T-cell (primary cell): Measurements from ENCODE around the gene LAMC3. TPM values are rescaled to one million over a fixed set of nuclear protein-coding genes. Genes with fewer than 3 reads are reported as not detected.
A peak's percentile ranks its signal among the peaks of the same experiment; 100 is the strongest.

Experiments used
- ATAC-seq, 4 experiments: fragments of 200-7000 bp in 3 of 4; fragments of 150-1000 bp in 1 of 4; cut with Tn5 transposase; replicated peaks in 1 of 4; 1 replicate in 3 of 4; 2 replicates in 1 of 4; pipeline ENCODE4 v1.10.0; 2021; ENCODE audit warnings: moderate library complexity in 3 of 4, mild to moderate bottlenecking in 2 of 4, moderate number of reproducible peaks in 1 of 4
- CTCF ChIA-PET, 2 donors: fragments of 300-600 bp; sonication (Branson Sonifier 250); formaldehyde crosslinking; loops; one replicate each; lab custom pipeline; 2022; ENCODE audit warnings: antibody characterized with exemption in 2 of 2; lab: Charles Lee
- POLR2A ChIA-PET, 2 donors: fragments of 300-600 bp; sonication (Branson Sonifier 250); formaldehyde crosslinking; loops; one replicate each; lab custom pipeline; 2022; ENCODE audit warnings: antibody characterized with exemption in 2 of 2; lab: Charles Lee
- DNase-seq, 35 experiments: peaks; one replicate each; pipeline versions ENCODE4 v3.0.0 to v3.0.0-alpha.2; 2013 to 2023
- H3K27ac ChIP-seq: one replicate; pipeline ENCODE4 v1.5.1; 2013; ENCODE audit warnings: low read length
- H3K27me3 ChIP-seq, 2 experiments: replicated peaks in 1 of 2; 1 replicate in 1 of 2; 2 replicates in 1 of 2; pipeline versions ENCODE4 v1.6.1 to v1.7.0; 2013; ENCODE audit warnings: low read length in 1 of 2, mixed read lengths in 1 of 2; ENCODE audit not compliant: control insufficient read depth in 2 of 2, insufficient read depth in 2 of 2; ENCODE audit errors: extremely low read depth in 1 of 2
- H3K36me3 ChIP-seq, 2 donors: 1 replicate in 1 of 2; 2 replicates in 1 of 2; pipeline versions ENCODE4 v1.6.1 to v1.7.0; 2013; ENCODE audit warnings: low read length in 1 of 2; ENCODE audit not compliant: control insufficient read depth in 2 of 2, insufficient read depth in 1 of 2; ENCODE audit errors: extremely low read depth in 1 of 2
- H3K4me1 ChIP-seq, 2 experiments: 1 replicate in 1 of 2; 2 replicates in 1 of 2; pipeline versions ENCODE4 v1.6.1 to v1.7.0; 2013; ENCODE audit warnings: low read length in 2 of 2, mixed read lengths in 1 of 2; ENCODE audit not compliant: insufficient read depth in 2 of 2, control insufficient read depth in 1 of 2; ENCODE audit errors: extremely low read depth in 1 of 2
- H3K4me3 ChIP-seq, 2 donors: 1 replicate in 1 of 2; 2 replicates in 1 of 2; pipeline versions ENCODE4 v1.5.1 to v1.7.0; 2013; ENCODE audit warnings: mild to moderate bottlenecking in 2 of 2, low read length in 1 of 2, moderate library complexity in 1 of 2; ENCODE audit not compliant: control insufficient read depth in 1 of 2; ENCODE audit errors: extremely low read depth in 1 of 2
- H3K9me3 ChIP-seq: 2 replicates; pipeline ENCODE4 v1.7.0; 2013
- H3K27ac Mint-ChIP-seq, 2 donors: one replicate each; pipeline ENCODE4 v1.8.0; 2020 to 2021; ENCODE audit warnings: mild to moderate bottlenecking in 2 of 2, mixed read lengths in 2 of 2
- H3K27me3 Mint-ChIP-seq, 2 donors: one replicate each; pipeline ENCODE4 v1.8.0; 2021 to 2022; ENCODE audit warnings: mixed read lengths in 2 of 2
- H3K36me3 Mint-ChIP-seq: one replicate; pipeline ENCODE4 v1.8.0; 2021; ENCODE audit warnings: mixed read lengths
- H3K4me1 Mint-ChIP-seq, 3 donors: one replicate each; pipeline ENCODE4 v1.8.0; 2020 to 2022; ENCODE audit warnings: mixed read lengths in 3 of 3, mild to moderate bottlenecking in 1 of 3
- H3K4me3 Mint-ChIP-seq, 3 donors: one replicate each; pipeline ENCODE4 v1.8.0; 2020 to 2022; ENCODE audit warnings: mild to moderate bottlenecking in 3 of 3, mixed read lengths in 3 of 3, moderate library complexity in 3 of 3
- H3K9me3 Mint-ChIP-seq, 3 donors: one replicate each; pipeline ENCODE4 v1.8.0; 2020 to 2022; ENCODE audit warnings: mixed read lengths in 3 of 3
- WGBS: methylation state at CpG from one replicate; pipeline ENCODE4 v1.1.5; 2013; ENCODE audit warnings: missing lambda C conversion rate; ENCODE audit not compliant: insufficient coverage; 5-methylcytosine and 5-hydroxymethylcytosine counted together
- total RNA-seq, 35 experiments: library from RNA in 6 of 35; stranded (reverse) in 6 of 35; fragments of 120-200 nt in 1 of 35; gene quantifications; one replicate each; pipeline versions ENCODE4 v1.2.1 to v1.2.4 and lab custom pipeline; 2013 to 2026

LAMC3 gene
- total RNA-seq, 5 donors from 2014 or later (not counting 1 experiment from before 2014, with no cell fraction given) = 0.35 to 3.7 (median 1.8) TPM

DNA sequence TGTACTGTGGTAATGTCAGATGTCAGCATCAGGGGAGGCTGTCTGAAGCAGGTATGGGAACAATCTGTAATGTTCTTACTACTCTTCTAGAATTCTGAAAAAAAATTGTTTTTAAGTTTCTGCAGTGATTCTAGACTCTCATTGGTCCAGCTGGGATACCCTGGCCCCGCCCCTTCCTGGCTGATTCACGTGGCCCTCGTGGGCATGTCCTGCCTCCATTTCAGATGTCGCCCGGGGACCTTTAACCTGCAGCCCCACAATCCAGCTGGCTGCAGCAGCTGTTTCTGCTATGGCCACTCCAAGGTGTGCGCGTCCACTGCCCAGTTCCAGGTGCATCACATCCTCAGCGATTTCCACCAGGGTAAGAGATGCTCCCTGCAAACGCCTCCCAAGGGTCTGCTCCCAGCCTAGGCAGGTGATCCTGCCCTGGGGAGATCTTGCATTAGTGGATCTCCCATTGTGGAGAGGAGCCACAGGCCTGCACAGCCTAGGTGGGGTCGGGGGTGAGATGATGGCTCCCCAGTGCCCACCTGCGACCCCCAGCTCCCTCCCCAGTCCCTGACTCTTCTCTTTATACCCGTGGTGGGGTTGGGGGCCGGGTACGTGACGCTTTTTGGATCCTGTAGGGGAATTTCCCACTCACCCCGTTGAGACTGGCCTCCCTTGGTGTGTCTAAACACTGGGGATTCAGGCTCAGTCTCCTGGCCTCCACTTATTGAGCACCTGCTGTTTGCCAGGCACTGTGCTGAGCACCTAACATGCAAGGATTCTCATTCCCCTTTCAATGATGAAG is 36.5 kb downstream of the LAMC3 start:
- WGBS = 59% methylated on average over 10 of the region's 16 CpGs
- Mint-ChIP-seq H3K27ac (no peak overlapping the region), H3K36me3 (no peaks in the 10 kb centered on the region), H3K4me3 (no peak overlapping the region), H3K9me3 (no peaks in the 10 kb centered on the region), H3K4me1 (peaks cover 0 to 15% (median 12%) of the 10 kb centered on the region in 3 donors), H3K27me3 (peaks cover 3 to 7% of the 10 kb centered on the region in 2 donors)
- Histone ChIP-seq H3K4me3 (no peak overlapping the region), H3K27me3 (peaks cover 0 to 22% of the 10 kb centered on the region in 2 experiments), H3K27ac (no peak overlapping the region), H3K36me3 (no peaks in the 10 kb centered on the region), H3K4me1 (peaks cover 0 to 15% of the 10 kb centered on the region in 2 experiments), H3K9me3 (no peaks in the 10 kb centered on the region)
- ATAC-seq = peak in 3 of 4 experiments; percentile 51 to 60 (median 53)
- POLR2A ChIA-PET = no interaction called here
- DNase-seq = peak in 27 of 35 experiments; percentile 12 to 67 (median 35)
- CTCF ChIA-PET = interaction anchor here in 1 of 2 donors (0.6 to 1.0 kb wide), 6 partner anchors 18 to 1773 kb away, joined by 3 to 5 read pairs (median 4); no protein-coding TSS in a partner anchor

- Mint-ChIP-seq H3K36me3 (no peaks in the 10 kb centered on the region), H3K27me3 (peaks cover 3 to 7% of the 10 kb centered on the region in 2 donors), H3K4me1 (peaks cover 0 to 15% (median 12%) of the 10 kb centered on the region in 3 donors), H3K4me3 (no peak overlapping the region), H3K9me3 (no peaks in the 10 kb centered on the region), H3K27ac (no peak overlapping the region)
- H3K4me3 ChIP-seq = no peak overlapping the region
- peaks cover 0 to 15% of the 10 kb centered on the region in 2 experiments for H3K4me1 ChIP-seq
- ATAC-seq = no peak
- no peak for DNase-seq
- no peaks in the 10 kb centered on the region for H3K36me3 ChIP-seq
- 100% methylated on average over 2 of the region's 3 CpGs for WGBS
- H3K9me3 ChIP-seq = no peaks in the 10 kb centered on the region
- ChIA-PET CTCF (interaction anchor here in 1 of 2 donors (0.6 to 1.2 kb wide), 12 partner anchors 11 to 1773 kb away, joined by 3 to 6 read pairs (median 4); no protein-coding TSS in a partner anchor), POLR2A (interaction anchor here in 1 of 2 donors (0.5 kb wide), 1 partner anchor 200 kb away, joined by 3 read pairs; no protein-coding TSS in a partner anchor)
- H3K27me3 ChIP-seq = peaks cover 0 to 20% of the 10 kb centered on the region in 2 experiments
- H3K27ac ChIP-seq = no peak overlapping the region
Measured at GRCh38 chr9:131046093-131046380, 37.1 kb downstream of the LAMC3 start.

GRCh38 chr9:131046581-131047202 is 37.7 kb downstream of the LAMC3 start:
- no peaks in the 10 kb centered on the region for H3K9me3 ChIP-seq
- no peak overlapping the region for H3K4me3 ChIP-seq
- H3K36me3 ChIP-seq = no peaks in the 10 kb centered on the region
- CTCF ChIA-PET = interaction anchor here (0.6 to 1.2 kb wide), 17 partner anchors 10 to 1774 kb away, joined by 3 to 6 read pairs (median 4); no protein-coding TSS in a partner anchor
- WGBS = 12% methylated on average over 33 of the region's 35 CpGs
- H3K27ac ChIP-seq = no peak overlapping the region
- Mint-ChIP-seq H3K4me1 (peaks cover 0 to 15% (median 12%) of the 10 kb centered on the region in 3 donors), H3K36me3 (no peaks in the 10 kb centered on the region), H3K4me3 (peak overlapping the region in 1 of 3 donors; percentile 31), H3K27ac (no peak overlapping the region), H3K27me3 (peaks cover 3 to 7% of the 10 kb centered on the region in 2 donors), H3K9me3 (no peaks in the 10 kb centered on the region)
- ATAC-seq (peak; percentile 84 to 95 (median 92)), DNase-seq (peak; percentile 41 to 81 (median 61))
- H3K27me3 ChIP-seq = peaks cover 0 to 21% of the 10 kb centered on the region in 2 experiments
- peaks cover 0 to 15% of the 10 kb centered on the region in 2 experiments for H3K4me1 ChIP-seq
- POLR2A ChIA-PET = interaction anchor here (0.5 to 0.6 kb wide), 2 partner anchors 200 to 345 kb away, joined by 3 to 5 read pairs; no protein-coding TSS in a partner anchor

DNA sequence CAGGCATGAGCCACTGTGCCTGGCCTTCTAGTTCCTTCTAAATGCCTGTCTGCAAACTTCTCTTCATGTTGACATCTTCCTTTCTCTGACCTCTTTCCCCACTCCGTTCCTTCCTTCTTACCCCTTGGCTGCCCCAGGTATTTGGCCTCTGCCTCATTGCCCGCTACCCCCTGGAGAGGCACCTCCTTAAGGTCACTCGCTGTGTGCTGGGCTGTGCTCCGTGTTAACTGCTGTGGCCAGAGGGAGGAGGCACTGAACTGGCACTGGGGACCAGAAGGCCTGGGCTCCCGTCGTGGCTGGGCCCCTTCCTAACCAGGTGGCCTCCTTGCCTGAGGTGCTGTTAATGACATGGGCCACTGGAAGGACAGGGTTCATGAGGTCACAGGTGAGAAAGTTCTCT is 39.4 kb downstream of the LAMC3 start:
- no peak overlapping the region for H3K27ac ChIP-seq
- no peaks in the 10 kb centered on the region for H3K9me3 Mint-ChIP-seq
- no peaks in the 10 kb centered on the region for H3K9me3 ChIP-seq
- H3K27me3 Mint-ChIP-seq = peaks cover 3 to 7% of the 10 kb centered on the region in 2 donors
- ATAC-seq (no peak), DNase-seq (no peak)
- H3K27ac Mint-ChIP-seq = peak overlapping the region in 1 of 2 donors; percentile 32
- H3K4me3 Mint-ChIP-seq = no peak overlapping the region
- H3K36me3 ChIP-seq = no peaks in the 10 kb centered on the region
- ChIA-PET POLR2A (no interaction called here), CTCF (interaction anchor here (0.6 to 0.7 kb wide), 2 partner anchors 1077 to 1193 kb away, joined by 3 to 5 read pairs; no protein-coding TSS in a partner anchor)
- 88% methylated on average over 6 of the region's 6 CpGs for WGBS
- H3K4me3 ChIP-seq = no peak overlapping the region
- H3K4me1 Mint-ChIP-seq = peaks cover 0 to 15% (median 12%) of the 10 kb centered on the region in 3 donors
- no peaks in the 10 kb centered on the region for H3K36me3 Mint-ChIP-seq
- H3K4me1 ChIP-seq = peaks cover 0 to 15% of the 10 kb centered on the region in 2 experiments
- H3K27me3 ChIP-seq = peaks cover 0 to 37% of the 10 kb centered on the region in 2 experiments

- Histone ChIP-seq H3K36me3 (no peaks in the 10 kb centered on the region), H3K4me1 (peaks cover 0 to 15% of the 10 kb centered on the region in 2 experiments), H3K27me3 (peaks cover 0 to 37% of the 10 kb centered on the region in 2 experiments), H3K27ac (no peak overlapping the region), H3K4me3 (no peak overlapping the region), H3K9me3 (no peaks in the 10 kb centered on the region)
- WGBS = 85% methylated on average over 4 of the region's 8 CpGs
- H3K4me1 Mint-ChIP-seq = peaks cover 0 to 15% (median 12%) of the 10 kb centered on the region in 3 donors
- POLR2A ChIA-PET = interaction anchor here in 1 of 2 donors (0.6 kb wide), 1 partner anchor 354 kb away, joined by 3 read pairs; no protein-coding TSS in a partner anchor
- H3K36me3 Mint-ChIP-seq = no peaks in the 10 kb centered on the region
- H3K27me3 Mint-ChIP-seq = peaks cover 3 to 7% of the 10 kb centered on the region in 2 donors
- CTCF ChIA-PET = no interaction called here
- H3K4me3 Mint-ChIP-seq = no peak overlapping the region
- ATAC-seq = no peak
- no peak overlapping the region for H3K27ac Mint-ChIP-seq
- no peak for DNase-seq
- no peaks in the 10 kb centered on the region for H3K9me3 Mint-ChIP-seq
Measured at GRCh38 chr9:131048820-131049219, 39.8 kb downstream of the LAMC3 start.
